Liver (tissue), 3 donors: Measurements from ENCODE around the gene KSR2.

Experiments
- CTCF ChIP-seq: fragments of 150-350 bp; IDR thresholded peaks from 2 replicates; pipeline ENCODE4 v1.5.1; 2017; ENCODE audit warnings: improper control_type of control experiment, low read depth, low read length; ENCODE audit not compliant: missing input control
- FOXA1 ChIP-seq: IDR thresholded peaks from 2 replicates; pipeline ENCODE4 v1.6.1; 2016; ENCODE audit warnings: antibody characterized with exemption
- GABPA ChIP-seq, 2 donors: IDR thresholded peaks in 1 of 2; conservative IDR thresholded peaks in 1 of 2; 2 replicates each; pipeline ENCODE4 v1.6.1; 2016; ENCODE audit warnings: antibody characterized with exemption in 2 of 2, mild to moderate bottlenecking in 1 of 2, moderate library complexity in 1 of 2
- HNF4A ChIP-seq, 2 donors: conservative IDR thresholded peaks; 2 replicates each; pipeline ENCODE4 v1.6.1; 2016; ENCODE audit warnings: antibody characterized with exemption in 2 of 2, mild to moderate bottlenecking in 2 of 2
- HNF4G ChIP-seq: IDR thresholded peaks from 2 replicates; pipeline ENCODE4 v1.6.1; 2016; ENCODE audit warnings: antibody characterized with exemption
- JUND ChIP-seq, 2 donors: IDR thresholded peaks; 2 replicates each; pipeline ENCODE4 v1.6.1; 2016; ENCODE audit warnings: antibody characterized with exemption in 2 of 2
- MAX ChIP-seq: IDR thresholded peaks from 2 replicates; pipeline ENCODE4 v1.6.1; 2016; ENCODE audit warnings: antibody characterized with exemption
- RAD21 ChIP-seq, 2 donors: IDR thresholded peaks; 2 replicates each; pipeline ENCODE4 v1.6.1; 2016; ENCODE audit warnings: antibody characterized with exemption in 2 of 2, mild to moderate bottlenecking in 2 of 2
- REST ChIP-seq: IDR thresholded peaks from 2 replicates; pipeline ENCODE4 v1.6.1; 2016; ENCODE audit warnings: antibody characterized with exemption, mild to moderate bottlenecking
- SP1 ChIP-seq: IDR thresholded peaks from 2 replicates; pipeline ENCODE4 v1.6.1; 2018; ENCODE audit warnings: antibody characterized with exemption, mild to moderate bottlenecking
- TAF1 ChIP-seq: conservative IDR thresholded peaks from 2 replicates; pipeline ENCODE4 v1.6.1; 2016; ENCODE audit warnings: antibody characterized with exemption, mild to moderate bottlenecking
- YY1 ChIP-seq: IDR thresholded peaks from 2 replicates; pipeline ENCODE4 v1.6.1; 2016; ENCODE audit warnings: antibody characterized with exemption, mild to moderate bottlenecking
- ZBTB33 ChIP-seq: IDR thresholded peaks from 2 replicates; pipeline ENCODE4 v1.6.1; 2016; ENCODE audit warnings: antibody characterized with exemption
- donor health status: healthy.
- donor health status: healthy.

- TF ChIP-seq CTCF, result no peak
- no peak for TF ChIP-seq RAD21 (IDR thresholded peaks at IDR 0.05)
- no peak for TF ChIP-seq SP1
- TF ChIP-seq GABPA (IDR thresholded peaks at IDR 0.05 in 1 of 2, conservative IDR thresholded peaks at IDR 0.05 in 1 of 2), result no peak
- TF ChIP-seq MAX, result no peak
- no peak for TF ChIP-seq ZBTB33
- no peak for TF ChIP-seq HNF4G
- no peak for TF ChIP-seq REST
- TF ChIP-seq FOXA1, result no peak
- TF ChIP-seq YY1, result no peak
- TF ChIP-seq TAF1, result no peak
- TF ChIP-seq HNF4A (conservative IDR thresholded peaks at IDR 0.05), result no peak
- no peak for TF ChIP-seq JUND (IDR thresholded peaks at IDR 0.05)
Measured at GRCh38 chr12:117963836-117964235, 5.0 kb downstream of the KSR2 start.
